Heart left ventricle (tissue), 13 donors: ENCODE results near the gene CACNA1D.

ENCODE experiments used
- CTCF ChIP-seq, 12 donors: fragments of 200-600 bp; sonication (generic) in 4 of 12; IDR thresholded peaks; one replicate each; pipeline versions ENCODE4 v1.5.0 to v1.8.0; 2018 to 2022; ENCODE audit warnings: antibody characterized with exemption in 12 of 12, mild to moderate bottlenecking in 5 of 12
- POLR2A ChIP-seq, 2 donors: fragments of 450-650 bp; IDR thresholded peaks; one replicate each; pipeline ENCODE4 v1.6.1; 2017; ENCODE audit warnings: antibody characterized with exemption in 2 of 2, mild to moderate bottlenecking in 2 of 2, moderate library complexity in 2 of 2
- donor health status: ischemic (EF 13 %, LVEDD 7.1; RV severe dilation, severe dysfunction).
- donor health status: DM: no; HTN: yes; CAD: no.
- donor health status: DM: no; HTN: no; CAD: no.
- donor health status: ischemic (EF 25% LVEDD 6.9; RV normal size, moderate dysfunction).
- donor health status: ischemic (EF 25% LVEDD 5.7; RV mildly dilated, moderate dysfunction).
- donor health status: ischemic (EF 35%, LVEDD 5.7; RV mildly dilated, moderate dysfunction).
- donor health status: nonischemic (EF 11% LVEDD 7.7; RV severe dilation, severe dysfunction).
- donor health status: DM: yes; HTN: yes; CAD: no.
- donor health status: PGD.
- donor health status: ischemic (EF 29% LVEDD 5.4; RV normal size, mild dysfunction).
- donor health status: nonischemic (EF 23%, LVEDD 6.1; RV moderate dilation, normal function).

- TF ChIP-seq CTCF (IDR thresholded peaks at IDR 0.05) (peak; percentile 64 to 85 (median 79)), POLR2A (IDR thresholded peaks at IDR 0.05) (no peak)
Measured at GRCh38 chr3:53709860-53710674, 215.7 kb downstream of the CACNA1D start.
